Dedifferentiated amniotic fluid mesenchymal stem cell (primary cell): ENCODE results near the gene DNAJB5.
"Not testable (repeated sequence)": the region's sequence is repeated elsewhere in the genome, so short reads cannot be mapped to it uniquely, and the experiment has no call there.

Experiments
- DNase-seq: peaks from one replicate; pipeline ENCODE4 v3.0.0-alpha.2; 2016; ENCODE audit errors: extremely low spot score

The DNAJB5 gene

DNA sequence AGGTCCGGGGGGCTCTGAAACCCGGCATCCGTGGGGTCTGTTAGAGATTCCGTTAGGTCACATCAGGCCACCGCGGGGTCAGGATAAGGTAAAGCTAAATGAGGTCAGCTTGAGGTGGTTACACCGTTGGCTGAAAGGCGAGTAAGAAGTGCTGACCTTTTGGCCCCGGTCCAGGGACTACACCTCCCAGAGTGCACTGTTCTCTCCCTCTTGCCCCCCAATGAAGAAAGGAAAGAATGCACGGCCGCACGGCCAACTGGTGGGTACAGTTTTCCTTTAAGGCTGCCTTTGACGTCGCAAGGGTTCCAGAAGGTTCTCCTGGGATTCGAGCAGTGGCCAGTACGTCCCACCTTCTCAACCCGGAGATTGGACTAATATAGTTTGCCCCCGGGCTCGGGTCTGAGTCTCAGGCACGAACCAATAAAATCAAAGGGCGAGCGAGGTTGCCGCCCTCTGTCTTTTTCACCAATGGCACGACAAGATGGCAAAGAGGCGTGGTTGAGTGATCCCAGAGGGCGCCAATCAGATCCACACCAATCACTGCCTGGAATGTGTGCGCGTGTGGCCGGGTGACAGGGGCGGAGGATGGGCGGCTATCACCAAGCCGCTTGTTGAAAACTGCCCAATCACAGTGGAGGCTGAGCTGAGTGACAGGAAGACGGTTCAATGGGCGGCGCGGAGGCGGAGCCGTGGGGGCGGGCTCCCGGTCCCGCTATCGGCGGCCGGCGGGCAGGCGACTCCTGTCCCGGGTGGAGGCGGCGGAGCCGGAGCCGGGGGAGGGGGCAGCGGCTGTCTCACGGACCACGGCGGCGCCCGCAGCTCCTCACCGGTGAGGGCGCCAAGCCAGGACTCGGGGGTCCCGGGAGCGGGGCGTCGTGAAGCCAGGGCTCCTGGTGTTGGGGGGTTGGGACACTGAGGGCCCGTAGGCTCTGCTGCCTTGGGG lies at the start of gene DNAJB5:
DNAJB5 (plus strand) TSS at position 743 of the 943 bp plus-strand sequence. CDS start 886 bp downstream, outside the sequence.
- peak; percentile 99 for DNase-seq

DNA sequence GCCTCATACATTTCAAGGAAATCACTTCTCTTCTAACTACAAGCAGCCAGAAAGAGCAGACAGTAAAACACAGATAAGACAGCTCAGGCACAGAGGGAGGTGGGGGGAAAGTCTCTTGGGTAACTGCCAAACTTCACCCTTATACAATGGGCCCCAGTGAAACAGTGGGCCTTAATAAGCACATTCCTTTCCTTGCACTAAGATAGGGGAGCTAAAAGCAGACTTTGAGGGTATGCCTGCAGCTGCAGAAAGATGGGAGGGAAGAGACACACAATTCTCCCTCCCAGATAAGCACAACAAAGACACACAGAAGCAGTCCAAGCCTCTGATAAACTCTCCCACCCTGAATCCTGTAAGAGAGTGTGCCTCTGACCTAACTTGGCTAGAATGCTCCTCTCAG lies 49.6 kb upstream of the DNAJB5 start:
- not testable (repeated sequence) for DNase-seq

GRCh38 chr9:34948451-34948850 lies 41.1 kb upstream of the DNAJB5 start:
- DNase-seq: no peak

DNA sequence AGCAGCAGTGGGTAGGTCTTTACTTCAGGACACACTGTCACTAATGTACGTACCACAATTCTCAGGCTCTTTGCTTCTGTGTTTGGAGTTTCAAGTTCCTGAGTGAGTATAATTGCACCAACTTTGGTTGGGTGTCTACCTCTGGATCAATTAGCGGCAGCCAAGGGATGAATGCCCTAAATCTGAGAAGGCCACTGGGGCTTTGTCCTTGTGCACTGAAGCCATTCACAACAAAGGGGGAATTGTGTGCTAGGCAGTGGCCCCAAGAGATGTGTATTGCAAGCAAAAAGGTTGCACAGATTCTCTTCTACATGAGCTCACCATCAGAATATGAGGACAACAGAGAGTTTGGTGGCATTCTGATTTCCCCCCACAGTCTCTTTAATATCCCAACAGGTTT lies 35.3 kb upstream of the DNAJB5 start:
- DNase-seq: no peak

- not testable (repeated sequence) for DNase-seq
These were observed 33.5 kb upstream of the DNAJB5 start for GRCh38 chr9:34956066-34956465.

GRCh38 chr9:34956648-34957047 lies 32.9 kb upstream of the DNAJB5 start:
- DNase-seq: no peak

DNA sequence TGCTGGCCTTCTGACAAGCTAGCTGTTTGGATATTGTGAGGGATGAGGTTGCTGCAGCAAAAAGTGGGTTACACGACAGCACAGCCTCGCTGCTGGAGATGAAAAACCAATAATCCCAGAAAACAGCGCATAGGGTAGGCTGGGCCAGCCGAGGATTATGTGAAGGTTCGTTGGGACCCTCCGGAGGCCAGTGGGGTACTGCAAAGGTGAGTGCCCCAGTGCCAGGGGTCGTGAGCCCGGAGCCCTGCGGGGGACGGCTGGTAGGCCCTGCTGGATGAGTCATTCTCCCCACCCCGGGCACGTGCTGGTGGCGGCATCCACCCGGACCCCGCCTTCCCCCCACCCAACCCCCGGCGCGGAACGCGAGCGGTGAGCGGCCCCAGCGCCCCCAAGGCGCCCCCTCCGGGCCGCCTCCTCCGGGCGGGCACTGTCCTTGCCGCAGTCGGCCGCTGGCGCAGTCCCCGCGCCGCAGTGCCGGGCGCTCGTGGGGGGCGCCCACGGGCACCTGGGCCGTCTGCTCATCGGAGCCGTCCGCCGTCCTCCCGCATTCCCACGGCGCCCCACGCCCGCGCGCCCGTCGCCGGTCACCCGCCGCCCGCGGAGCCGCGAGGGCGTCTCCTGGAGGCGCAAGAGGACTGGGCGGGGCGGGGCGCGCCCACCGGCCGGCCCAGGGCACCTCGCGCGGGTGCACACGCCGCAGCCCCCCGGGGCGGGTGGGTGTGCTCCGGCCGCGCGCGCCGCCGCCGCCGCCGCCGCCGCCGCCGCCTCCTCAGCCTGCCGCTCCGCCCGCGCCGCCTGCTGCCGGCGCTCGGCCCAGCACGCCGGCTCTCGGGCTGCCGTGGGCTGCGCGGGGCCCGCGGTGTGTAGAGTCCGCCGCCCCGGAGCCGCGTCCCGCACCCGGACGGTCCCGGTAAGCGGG lies 31.8 kb upstream of the DNAJB5 start, which contains the start of gene PHF24:
PHF24 (plus strand) TSS at position 794 of the 919 bp plus-strand sequence. CDS start 13,014 bp downstream, outside the sequence.
- no peak for DNase-seq

GRCh38 chr9:34958411-34958982 lies 31.0 kb upstream of the DNAJB5 start:
- no peak for DNase-seq

GRCh38 chr9:34959461-34959860 lies 30.1 kb upstream of the DNAJB5 start:
- DNase-seq: no peak

DNA sequence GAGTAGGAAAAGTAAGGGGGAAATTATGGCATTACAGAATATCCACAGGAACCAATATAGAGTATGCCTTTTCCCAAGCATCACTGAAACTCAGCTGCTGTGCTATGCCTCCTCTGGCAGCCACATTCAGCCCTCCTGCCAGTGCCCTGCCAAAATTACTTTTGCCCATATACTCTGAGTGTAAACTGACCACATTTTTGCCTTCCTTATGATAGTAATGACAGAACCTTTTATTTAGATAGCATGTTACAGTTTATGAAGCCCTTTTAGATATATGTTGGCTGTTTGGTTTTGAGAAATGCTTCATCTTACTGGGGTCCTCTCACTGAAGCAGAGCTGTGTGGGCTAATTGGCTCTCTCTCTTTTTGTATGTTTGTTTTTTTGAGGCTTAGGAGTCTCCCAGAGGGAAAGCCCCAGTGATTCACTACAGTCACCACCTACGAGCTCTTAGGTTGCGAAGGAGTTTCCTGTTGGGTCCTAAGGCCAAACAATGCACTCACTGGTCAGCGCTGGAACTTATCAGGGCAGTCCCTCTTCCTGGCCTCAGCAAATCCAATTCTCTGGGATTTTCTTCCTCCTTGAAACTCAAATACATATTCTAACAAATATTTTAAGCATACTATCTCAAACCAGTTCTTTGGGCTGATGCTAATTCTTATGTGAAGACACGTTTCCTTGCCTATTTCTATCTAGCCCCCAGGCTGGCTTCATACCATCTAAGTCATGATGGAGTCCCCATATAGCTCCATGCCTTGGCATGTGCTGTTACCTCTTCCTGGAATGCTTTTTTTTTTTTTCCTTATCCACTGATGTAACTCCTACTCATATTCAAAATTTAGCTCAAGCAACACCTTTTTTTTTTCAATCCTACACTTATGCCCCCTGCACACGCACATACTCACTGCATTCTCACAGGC lies 27.7 kb upstream of the DNAJB5 start:
- no peak for DNase-seq

DNA sequence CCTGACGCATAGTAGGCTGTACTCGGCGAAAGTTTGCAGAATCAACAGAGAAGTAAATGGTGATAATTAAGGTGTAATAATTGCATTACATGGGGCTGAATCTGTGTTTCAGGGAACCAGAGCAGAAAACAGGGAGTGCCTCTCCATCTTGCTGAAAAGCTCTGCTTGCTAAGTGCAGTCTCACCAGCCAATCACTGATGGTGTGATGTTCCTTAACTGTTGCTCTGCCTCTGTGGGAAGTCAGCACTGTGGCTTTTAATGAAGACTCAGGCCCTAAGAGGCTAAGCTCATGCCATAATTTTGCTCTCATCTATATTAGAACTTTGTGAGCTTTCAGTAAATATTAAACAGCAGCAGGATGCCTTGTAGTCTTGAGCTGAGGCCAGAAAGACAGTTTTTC lies 27.0 kb upstream of the DNAJB5 start:
- no peak for DNase-seq

DNA sequence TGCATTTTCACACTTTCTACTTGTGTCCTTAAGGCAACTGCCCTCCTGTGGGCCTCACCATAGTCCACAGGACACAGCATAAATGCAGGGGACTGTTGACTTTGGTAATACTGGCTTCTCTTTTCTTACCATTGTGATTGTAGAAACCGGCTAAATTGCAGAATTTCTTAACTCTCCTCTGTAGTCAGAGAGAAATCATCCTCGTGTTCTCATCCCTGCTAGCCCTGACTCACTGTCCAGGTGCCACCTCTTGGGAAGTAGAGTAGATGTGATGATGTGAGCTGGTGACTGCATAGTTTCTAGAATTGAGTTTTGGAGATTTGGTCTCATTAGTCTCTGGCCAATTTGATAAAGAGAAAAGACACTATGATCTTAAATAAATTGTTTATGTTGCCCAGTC lies 26.0 kb upstream of the DNAJB5 start:
- no peak for DNase-seq

GRCh38 chr9:34964458-34964857 lies 25.1 kb upstream of the DNAJB5 start:
- DNase-seq: no peak

GRCh38 chr9:34971146-34971811 lies 18.3 kb upstream of the DNAJB5 start:
- DNase-seq: no peak

- no peak for DNase-seq
These were observed 14.9 kb upstream of the DNAJB5 start for GRCh38 chr9:34974664-34975063.

- DNase-seq: no peak
These were observed 13.1 kb upstream of the DNAJB5 start for GRCh38 chr9:34976441-34976840.

DNA sequence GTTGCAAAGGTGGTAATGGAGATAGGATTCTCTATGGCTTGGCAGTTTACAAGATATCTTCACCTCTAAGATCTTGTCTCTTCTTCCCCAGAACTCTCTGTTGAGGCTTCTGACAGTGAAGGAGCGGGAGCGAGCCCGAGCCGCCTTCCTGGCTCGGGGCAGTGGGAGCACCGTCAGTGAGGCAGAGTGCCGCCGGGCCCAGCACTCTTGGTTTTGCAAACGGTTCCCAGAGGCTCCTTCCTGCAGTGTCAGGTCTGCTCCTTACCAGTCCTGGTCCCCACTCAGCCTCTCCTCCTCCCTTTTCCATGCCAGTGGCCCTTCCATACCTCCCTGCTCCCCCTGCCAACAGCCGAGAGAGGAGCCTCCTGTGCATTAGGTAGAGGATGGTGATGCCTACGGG lies 12.6 kb upstream of the DNAJB5 start:
- no peak for DNase-seq

DNA sequence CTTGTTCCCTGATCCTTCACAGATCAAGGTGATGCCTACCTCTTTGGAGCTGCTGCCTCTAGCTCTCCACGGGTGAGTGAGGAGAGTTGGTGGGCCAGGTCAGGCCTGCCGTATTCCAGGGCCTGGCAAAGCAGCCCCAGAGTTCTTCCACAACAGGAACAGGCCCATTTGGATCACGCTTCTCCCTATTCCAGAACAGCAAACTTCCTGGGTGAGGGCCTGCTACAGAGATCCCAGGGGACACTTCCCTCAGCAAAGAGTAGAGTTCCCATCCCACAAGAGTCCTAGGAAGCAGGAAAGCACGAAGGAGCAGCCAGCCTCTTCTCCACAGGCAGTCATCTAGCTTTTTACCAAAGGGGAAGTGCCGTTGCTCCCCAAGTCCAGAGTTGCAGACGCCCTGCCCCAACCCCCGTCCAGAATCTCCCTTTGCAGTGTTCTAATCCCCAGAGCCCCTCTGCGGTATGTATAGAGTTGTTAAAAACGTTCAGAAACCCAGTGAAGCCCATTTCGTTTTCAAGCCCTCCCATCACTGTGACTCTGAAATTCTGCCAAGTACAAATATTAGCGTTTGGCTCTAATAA lies 9.3 kb upstream of the DNAJB5 start:
- DNase-seq: no peak

DNA sequence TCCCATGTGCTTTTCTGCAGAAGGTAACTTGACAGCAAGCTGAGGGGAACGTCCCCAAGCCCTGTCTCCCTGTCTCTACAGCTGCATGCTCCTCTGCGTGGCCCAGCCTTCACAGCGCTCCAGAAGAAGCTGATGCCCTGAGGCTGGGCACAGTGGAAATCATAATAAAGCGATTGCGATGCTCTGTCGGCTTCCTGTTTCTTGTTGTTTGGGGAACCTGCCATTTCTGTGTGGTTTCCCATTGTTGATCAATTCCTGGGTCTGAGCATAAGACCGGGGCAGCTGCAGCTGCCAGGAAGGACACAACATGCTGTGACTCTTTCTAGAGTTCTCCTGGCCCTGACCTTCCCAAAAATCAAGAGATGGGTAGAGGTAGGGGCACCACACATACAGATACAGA lies 7.2 kb upstream of the DNAJB5 start:
- no peak for DNase-seq

GRCh38 chr9:34983209-34983608 lies 6.3 kb upstream of the DNAJB5 start:
- no peak for DNase-seq
